ENCODE data around the gene SCNN1A. TPM values are rescaled to one million over a fixed set of nuclear protein-coding genes. Genes with fewer than 3 reads are reported as not detected.

SCNN1A gene
- total RNA-seq, 1 donor from 2014 or later = 63.8 TPM

- no peak for DNase-seq (ENCODE audit: low spot score)
These were observed 55.9 kb downstream of the SCNN1A start for GRCh38 chr12:6319446-6319845.

GRCh38 chr12:6318440-6318879 is 56.9 kb downstream of the SCNN1A start:
- no peak for DNase-seq (ENCODE audit: low spot score)

GRCh38 chr12:6317693-6318439 is 57.5 kb downstream of the SCNN1A start:
- DNase-seq (ENCODE audit: low spot score) = no peak

GRCh38 chr12:6316921-6317692 is 58.3 kb downstream of the SCNN1A start:
- no peak for DNase-seq (ENCODE audit: low spot score)

GRCh38 chr12:6315704-6316597 is 59.4 kb downstream of the SCNN1A start:
- no peak for DNase-seq (ENCODE audit: low spot score)

GRCh38 chr12:6315184-6315583 is 60.2 kb downstream of the SCNN1A start:
- DNase-seq (ENCODE audit: low spot score) = no peak

GRCh38 chr12:6314776-6315175 is 60.6 kb downstream of the SCNN1A start:
- DNase-seq (ENCODE audit: low spot score) = no peak

- DNase-seq (ENCODE audit: low spot score) = no peak
These were observed 61.9 kb downstream of the SCNN1A start for GRCh38 chr12:6313326-6313940.

- peak; percentile 89 for DNase-seq (ENCODE audit: low spot score)
These were observed 62.6 kb downstream of the SCNN1A start for GRCh38 chr12:6312529-6313325.

- DNase-seq (ENCODE audit: low spot score) = no peak
These were observed 63.4 kb downstream of the SCNN1A start for GRCh38 chr12:6311822-6312528.

GRCh38 chr12:6310771-6311610 is 64.4 kb downstream of the SCNN1A start:
- no peak for DNase-seq (ENCODE audit: low spot score)

- DNase-seq (ENCODE audit: low spot score) = no peak
These were observed 67.8 kb downstream of the SCNN1A start for GRCh38 chr12:6307529-6307928.

GRCh38 chr12:6306599-6307220 is 68.7 kb downstream of the SCNN1A start:
- DNase-seq (ENCODE audit: low spot score) = no peak

- no peak for DNase-seq (ENCODE audit: low spot score)
These were observed 69.2 kb downstream of the SCNN1A start for GRCh38 chr12:6306151-6306550.

- DNase-seq (ENCODE audit: low spot score) = no peak
These were observed 72.3 kb downstream of the SCNN1A start for GRCh38 chr12:6303071-6303470.

- DNase-seq (ENCODE audit: low spot score) = no peak
These were observed 72.7 kb downstream of the SCNN1A start for GRCh38 chr12:6302621-6303020.

- no peak for DNase-seq (ENCODE audit: low spot score)
These were observed 73.6 kb downstream of the SCNN1A start for GRCh38 chr12:6301721-6302120.

GRCh38 chr12:6297170-6297569 is 78.2 kb downstream of the SCNN1A start:
- no peak for DNase-seq (ENCODE audit: low spot score)

All from ureter (tissue), 1 donor.